Fibroblast of lung (primary cell): Measurements from ENCODE around the gene TTC13. TPM values are rescaled to one million over a fixed set of nuclear protein-coding genes. Genes with fewer than 3 reads are reported as not detected.

ENCODE experiments used
- DNase-seq, 2 donors: peaks; one replicate each; pipeline versions ENCODE4 v3.0.0 to v3.0.0-alpha.2; 2010; ENCODE audit warnings: low read depth in 2 of 2
- H2AFZ ChIP-seq: 2 replicates; pipeline ENCODE4 v1.5.1; 2012; ENCODE audit warnings: low read length, control low read depth, inconsistent platforms
- H3K27ac ChIP-seq: 2 replicates; pipeline ENCODE4 v1.5.1; 2011; ENCODE audit warnings: low read length, control low read depth; ENCODE audit not compliant: insufficient read depth
- H3K27me3 ChIP-seq: 2 replicates; pipeline ENCODE4 v1.5.1; 2011; ENCODE audit warnings: mild to moderate bottlenecking, low read length; ENCODE audit not compliant: control insufficient read depth, insufficient read depth
- H3K36me3 ChIP-seq: 2 replicates; pipeline ENCODE4 v1.5.1; 2011; ENCODE audit warnings: low read length; ENCODE audit not compliant: control insufficient read depth, insufficient read depth
- H3K4me1 ChIP-seq: 2 replicates; pipeline ENCODE4 v1.5.1; 2011; ENCODE audit warnings: low read length; ENCODE audit not compliant: control insufficient read depth, insufficient read depth; ENCODE audit errors: extremely low read depth
- H3K4me2 ChIP-seq: 2 replicates; pipeline ENCODE4 v1.5.1; 2011; ENCODE audit warnings: low read length, control low read depth; ENCODE audit not compliant: insufficient read depth; ENCODE audit errors: extremely low read depth
- H3K4me3 ChIP-seq, 4 experiments: fragments of 200-600 bp in 1 of 4; sonication (generic) in 1 of 4; replicated peaks in 1 of 4; 2 replicates each; pipeline ENCODE4 v1.5.1; 2011 to 2016; ENCODE audit warnings: low read length in 4 of 4, low read depth in 3 of 4, mild to moderate bottlenecking in 3 of 4, control low read depth in 2 of 4, inconsistent platforms in 1 of 4, mixed read lengths in 1 of 4; ENCODE audit not compliant: insufficient read depth in 1 of 4; ENCODE audit errors: control extremely low read depth in 1 of 4
- H3K79me2 ChIP-seq: 2 replicates; pipeline ENCODE4 v1.5.1; 2012; ENCODE audit warnings: mild to moderate bottlenecking, low read length, inconsistent platforms; ENCODE audit not compliant: control insufficient read depth, insufficient read depth
- H3K9ac ChIP-seq: 2 replicates; pipeline ENCODE4 v1.5.1; 2011; ENCODE audit warnings: mild to moderate bottlenecking, low read length, control low read depth; ENCODE audit not compliant: insufficient read depth
- H3K9me3 ChIP-seq: 2 replicates; pipeline ENCODE4 v1.5.1; 2012; ENCODE audit warnings: low read depth, low read length; ENCODE audit not compliant: control insufficient read depth, insufficient read depth
- H4K20me1 ChIP-seq: 2 replicates; pipeline ENCODE4 v1.5.1; 2011; ENCODE audit warnings: low read length; ENCODE audit not compliant: control insufficient read depth, insufficient read depth; ENCODE audit errors: extremely low read depth
- EZH2 ChIP-seq: IDR thresholded peaks from 2 replicates; pipeline ENCODE4 v1.5.1; 2012; ENCODE audit warnings: low read length, control low read depth, mild to moderate bottlenecking; ENCODE audit errors: missing control alignments
- polyA plus RNA-seq, 2 donors: library from polyadenylated mRNA; depleted of rRNA in 1 of 2; stranded (reverse) in 1 of 2; unstranded in 1 of 2; fragments of >200 nt; gene quantifications; 2 replicates each; pipeline ENCODE4 v1.2.1, GENCODE V29; 2011 to 2012; ENCODE audit warnings: missing spikeins in 1 of 2
- total RNA-seq: library from RNA; depleted of rRNA; stranded (reverse); fragments of >200 nt; gene quantifications from 2 replicates; pipeline ENCODE4 v1.2.1, GENCODE V29; 2014
- TF ChIP-seq, protein P1 (sequence below), 2 donors: IDR thresholded peaks in 1 of 2; conservative IDR thresholded peaks in 1 of 2; 1 replicate in 1 of 2; 2 replicates in 1 of 2; pipeline ENCODE4 v1.5.1; 2011 to 2012; ENCODE audit warnings: low read length in 2 of 2, control low read depth in 1 of 2, inconsistent platforms in 1 of 2, low read depth in 1 of 2, mild to moderate bottlenecking in 1 of 2

Gene TTC13
- total and polyA plus RNA-seq, 2 donors (not counting 1 experiment from before 2014, with no cell fraction given) = 8.0 to 16.2 TPM

GRCh38 chr1:230867101-230867902, 111.4 kb downstream of the TTC13 start:
- H3K27me3 ChIP-seq = no peaks in the 10 kb centered on the region
- H3K36me3 ChIP-seq = peaks cover 7% of the 10 kb centered on the region
- H3K4me2 ChIP-seq = peak overlapping the region; percentile 93
- peak in 1 of 2 donors; percentile 29 for DNase-seq
- H3K4me3 ChIP-seq = peak overlapping the region; percentile 81 to 90 (median 86)
- peaks cover 22% of the 10 kb centered on the region for H3K4me1 ChIP-seq
- H3K79me2 ChIP-seq = peaks cover 49% of the 10 kb centered on the region
- H2AFZ ChIP-seq = no peak overlapping the region
- no peaks in the 10 kb centered on the region for H4K20me1 ChIP-seq
- no peaks in the 10 kb centered on the region for H3K9me3 ChIP-seq
- TF ChIP-seq, protein P1, sequence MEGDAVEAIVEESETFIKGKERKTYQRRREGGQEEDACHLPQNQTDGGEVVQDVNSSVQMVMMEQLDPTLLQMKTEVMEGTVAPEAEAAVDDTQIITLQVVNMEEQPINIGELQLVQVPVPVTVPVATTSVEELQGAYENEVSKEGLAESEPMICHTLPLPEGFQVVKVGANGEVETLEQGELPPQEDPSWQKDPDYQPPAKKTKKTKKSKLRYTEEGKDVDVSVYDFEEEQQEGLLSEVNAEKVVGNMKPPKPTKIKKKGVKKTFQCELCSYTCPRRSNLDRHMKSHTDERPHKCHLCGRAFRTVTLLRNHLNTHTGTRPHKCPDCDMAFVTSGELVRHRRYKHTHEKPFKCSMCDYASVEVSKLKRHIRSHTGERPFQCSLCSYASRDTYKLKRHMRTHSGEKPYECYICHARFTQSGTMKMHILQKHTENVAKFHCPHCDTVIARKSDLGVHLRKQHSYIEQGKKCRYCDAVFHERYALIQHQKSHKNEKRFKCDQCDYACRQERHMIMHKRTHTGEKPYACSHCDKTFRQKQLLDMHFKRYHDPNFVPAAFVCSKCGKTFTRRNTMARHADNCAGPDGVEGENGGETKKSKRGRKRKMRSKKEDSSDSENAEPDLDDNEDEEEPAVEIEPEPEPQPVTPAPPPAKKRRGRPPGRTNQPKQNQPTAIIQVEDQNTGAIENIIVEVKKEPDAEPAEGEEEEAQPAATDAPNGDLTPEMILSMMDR (conservative IDR thresholded peaks at IDR 0.05 in 1 of 2, IDR thresholded peaks at IDR 0.05 in 1 of 2; ENCODE audit: low read depth in 1 of 2, low read length in 2 of 2) = no peak
- no peak for TF ChIP-seq EZH2
- H3K27ac ChIP-seq = peak overlapping the region; percentile 78
- H3K9ac ChIP-seq = peak overlapping the region; percentile 87

- Histone ChIP-seq H2AFZ (no peak overlapping the region), H3K4me3 (peak overlapping the region; percentile 81 to 90 (median 86)), H3K9ac (peak overlapping the region; percentile 87), H3K79me2 (peaks cover 56% of the 10 kb centered on the region), H3K4me2 (peak overlapping the region; percentile 93), H3K9me3 (no peaks in the 10 kb centered on the region), H3K36me3 (peaks cover 7% of the 10 kb centered on the region), H3K27ac (peak overlapping the region; percentile 78), H3K4me1 (peaks cover 29% of the 10 kb centered on the region), H3K27me3 (no peaks in the 10 kb centered on the region), H4K20me1 (no peaks in the 10 kb centered on the region)
- TF ChIP-seq EZH2 = no peak
- TF ChIP-seq, protein P1 (conservative IDR thresholded peaks at IDR 0.05 in 1 of 2, IDR thresholded peaks at IDR 0.05 in 1 of 2; ENCODE audit: low read depth in 1 of 2, low read length in 2 of 2) = no peak
- peak; percentile 23 to 76 for DNase-seq
These were observed 112.2 kb downstream of the TTC13 start for GRCh38 chr1:230866171-230867070.
